Measurements from ENCODE around the gene PEX5L.
"Not testable (repeated sequence)": the region's sequence is repeated elsewhere in the genome, so short reads cannot be mapped to it uniquely, and the experiment has no call there.

Gene PEX5L

GRCh38 chr3:180008318-180008717 lies 28.4 kb downstream of the PEX5L start:
- DNase-seq (ENCODE audit: low spot score) = not testable (repeated sequence)

- DNase-seq (ENCODE audit: low spot score) = no peak
These were observed 32.2 kb downstream of the PEX5L start for GRCh38 chr3:180004542-180004941.

- DNase-seq (ENCODE audit: low spot score) = no peak
These were observed 34.7 kb downstream of the PEX5L start for GRCh38 chr3:180002006-180002405.

GRCh38 chr3:180000500-180000899 lies 36.2 kb downstream of the PEX5L start:
- DNase-seq (ENCODE audit: low spot score) = no peak

GRCh38 chr3:179995406-179995805 lies 41.3 kb downstream of the PEX5L start:
- no peak for DNase-seq (ENCODE audit: low spot score)

- no peak for DNase-seq (ENCODE audit: low spot score)
These were observed 44.9 kb downstream of the PEX5L start for GRCh38 chr3:179991883-179992282.

- DNase-seq (ENCODE audit: low spot score) = no peak
These were observed 45.6 kb downstream of the PEX5L start for GRCh38 chr3:179991104-179991503.

- DNase-seq (ENCODE audit: low spot score) = no peak
These were observed 55.1 kb downstream of the PEX5L start for GRCh38 chr3:179981646-179982045.

GRCh38 chr3:179977356-179977755 lies 59.4 kb downstream of the PEX5L start:
- DNase-seq (ENCODE audit: low spot score) = no peak

- no peak for DNase-seq (ENCODE audit: low spot score)
These were observed 62.8 kb downstream of the PEX5L start for GRCh38 chr3:179973931-179974361.

- DNase-seq (ENCODE audit: low spot score) = no peak
These were observed 63.8 kb downstream of the PEX5L start for GRCh38 chr3:179972881-179973423.

GRCh38 chr3:179971280-179971679 lies 65.5 kb downstream of the PEX5L start:
- DNase-seq (ENCODE audit: low spot score) = no peak

GRCh38 chr3:179970746-179971145 lies 66.0 kb downstream of the PEX5L start:
- no peak for DNase-seq (ENCODE audit: low spot score)

- no peak for DNase-seq (ENCODE audit: low spot score)
These were observed 67.2 kb downstream of the PEX5L start for GRCh38 chr3:179969525-179969924.

- no peak for DNase-seq (ENCODE audit: low spot score)
These were observed 69.1 kb downstream of the PEX5L start for GRCh38 chr3:179967622-179968021.

- DNase-seq (ENCODE audit: low spot score) = no peak
These were observed 71.8 kb downstream of the PEX5L start for GRCh38 chr3:179964890-179965289.

- DNase-seq (ENCODE audit: low spot score) = no peak
These were observed 73.9 kb downstream of the PEX5L start for GRCh38 chr3:179962629-179963387.

GRCh38 chr3:179961703-179962078 lies 75.0 kb downstream of the PEX5L start:
- peak; percentile 36 for DNase-seq (ENCODE audit: low spot score)

GRCh38 chr3:179961071-179961702 lies 75.5 kb downstream of the PEX5L start:
- no peak for DNase-seq (ENCODE audit: low spot score)

GRCh38 chr3:179958759-179959158 lies 78.0 kb downstream of the PEX5L start:
- DNase-seq (ENCODE audit: low spot score) = no peak

- DNase-seq (ENCODE audit: low spot score) = no peak
These were observed 78.6 kb downstream of the PEX5L start for GRCh38 chr3:179958143-179958542.

GRCh38 chr3:179957264-179957845 lies 79.4 kb downstream of the PEX5L start:
- DNase-seq (ENCODE audit: low spot score) = no peak

GRCh38 chr3:179956416-179956830 lies 80.3 kb downstream of the PEX5L start:
- no peak for DNase-seq (ENCODE audit: low spot score)

Data from SK-N-DZ (cell line).